ENCODE data around the gene IFITM1. TPM values are rescaled to one million over a fixed set of nuclear protein-coding genes. Genes with fewer than 3 reads are reported as not detected.

IFITM1 gene
- total RNA-seq, 4 donors from 2014 or later: 47.8 to 103 (median 80.5) TPM

DNA sequence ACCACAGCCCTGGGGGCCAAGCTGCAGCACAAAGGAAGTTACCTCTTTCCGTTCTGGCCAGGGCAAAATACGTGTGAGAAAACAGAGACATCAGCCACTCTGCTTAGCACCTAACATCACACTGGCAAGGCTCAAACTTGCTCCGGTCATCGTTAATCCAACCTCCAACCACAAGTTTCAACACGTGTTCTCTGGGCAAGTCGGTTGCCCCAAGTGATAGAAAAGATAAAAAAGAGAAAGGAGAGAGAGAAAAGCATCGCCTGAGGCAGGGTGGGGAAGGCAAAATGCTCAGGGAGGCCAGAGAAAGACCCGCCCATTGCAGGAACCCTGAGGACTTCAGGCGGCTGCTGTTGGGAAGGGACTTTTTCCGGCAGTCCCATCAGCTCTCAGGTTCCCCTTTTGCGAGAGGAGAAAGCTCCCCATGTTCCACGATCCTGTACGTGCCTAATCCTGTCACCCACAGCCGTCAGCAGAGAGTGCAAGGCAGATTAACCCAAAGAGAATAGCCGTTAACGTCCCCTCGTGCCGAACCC is 36.9 kb downstream of the IFITM1 start:
- peaks cover 23 to 29% of the 10 kb centered on the region in 2 donors for H3K4me1 ChIP-seq
- H3K36me3 ChIP-seq: no peaks in the 10 kb centered on the region
- H3K9me3 ChIP-seq: no peaks in the 10 kb centered on the region
- TF ChIP-seq CTCF (IDR thresholded peaks at IDR 0.05 in 4 of 5, conservative IDR thresholded peaks at IDR 0.05 in 1 of 5) (no peak), POLR2A (IDR thresholded peaks at IDR 0.05) (no peak)
- DNase-seq (no peak), ATAC-seq (no peak)
- peak overlapping the region in 3 of 4 donors; percentile 5 to 38 (median 26) for H3K27ac ChIP-seq
- no peak overlapping the region for H3K4me3 ChIP-seq
- in situ Hi-C loops (cut with MboI; ENCODE audit: low sequenced_read_pairs in 4 of 4): loop anchor here in 2 of 4 donors (5.0 to 10.0 kb wide), 2 partner anchors 38 to 46 kb away; partner anchors contain the start of genes IFITM1 (in 1 of the 2) and IFITM2 (in 1 of the 2)
- intact Hi-C loops (cut with DNase I; ENCODE audit: low total_unique reads): loop anchor here (5.0 to 10.0 kb wide), 2 partner anchors 96 to 143 kb away; partner anchors contain the start of genes BET1L and RIC8A
- H3K27me3 ChIP-seq: no peaks in the 10 kb centered on the region

- no peak for DNase-seq
Observed at GRCh38 chr11:351411-351810, 37.6 kb downstream of the IFITM1 start.

GRCh38 chr11:352456-353031 is 38.7 kb downstream of the IFITM1 start:
- Histone ChIP-seq H3K27ac (peak overlapping the region; percentile 91 to 93 (median 92)), H3K27me3 (no peaks in the 10 kb centered on the region), H3K36me3 (no peaks in the 10 kb centered on the region), H3K4me3 (no peak overlapping the region), H3K4me1 (peaks cover 24 to 29% of the 10 kb centered on the region in 2 donors), H3K9me3 (no peaks in the 10 kb centered on the region)
- DNase-seq (no peak), ATAC-seq (no peak)
- no peak for TF ChIP-seq CTCF (IDR thresholded peaks at IDR 0.05 in 4 of 5, conservative IDR thresholded peaks at IDR 0.05 in 1 of 5)
- no peak for TF ChIP-seq POLR2A (IDR thresholded peaks at IDR 0.05)
- intact Hi-C loops (cut with DNase I; ENCODE audit: low total_unique reads) (loop anchor here (2.0 to 10.0 kb wide), 3 partner anchors 36 to 145 kb away; partner anchors contain the start of genes BET1L and RIC8A), in situ Hi-C loops (cut with MboI; ENCODE audit: low sequenced_read_pairs in 4 of 4) (loop anchor here in 2 of 4 donors (5.0 to 10.0 kb wide), 2 partner anchors 40 to 48 kb away; partner anchors contain the start of genes IFITM1 (in 1 of the 2) and IFITM2 (in 1 of the 2))

More at GRCh38 chr11:351411-351810, 37.6 kb downstream of the IFITM1 start:
- TF ChIP-seq CTCF (IDR thresholded peaks at IDR 0.05 in 4 of 5, conservative IDR thresholded peaks at IDR 0.05 in 1 of 5) (no peak), POLR2A (IDR thresholded peaks at IDR 0.05) (no peak)
- Histone ChIP-seq H3K9me3 (no peaks in the 10 kb centered on the region), H3K27ac (peak overlapping the region in 3 of 4 donors; percentile 5 to 38 (median 26)), H3K36me3 (no peaks in the 10 kb centered on the region), H3K27me3 (no peaks in the 10 kb centered on the region), H3K4me3 (no peak overlapping the region), H3K4me1 (peaks cover 24 to 29% of the 10 kb centered on the region in 2 donors)
- in situ Hi-C loops (cut with MboI; ENCODE audit: low sequenced_read_pairs in 4 of 4) (loop anchor here in 2 of 4 donors (5.0 to 10.0 kb wide), 2 partner anchors 39 to 47 kb away; partner anchors contain the start of genes IFITM1 (in 1 of the 2) and IFITM2 (in 1 of the 2)), intact Hi-C loops (cut with DNase I; ENCODE audit: low total_unique reads) (loop anchor here (5.0 to 10.0 kb wide), 2 partner anchors 97 to 144 kb away; partner anchors contain the start of genes BET1L and RIC8A)
- ATAC-seq: no peak

GRCh38 chr11:353179-353873 is 39.5 kb downstream of the IFITM1 start:
- intact Hi-C loops (cut with DNase I; ENCODE audit: low total_unique reads): loop anchor here (2.0 to 10.0 kb wide), 3 partner anchors 37 to 146 kb away; partner anchors contain the start of genes BET1L and RIC8A
- H3K4me1 ChIP-seq: peaks cover 24 to 29% of the 10 kb centered on the region in 2 donors
- in situ Hi-C loops (cut with MboI; ENCODE audit: low sequenced_read_pairs in 4 of 4): loop anchor here in 2 of 4 donors (5.0 to 10.0 kb wide), 2 partner anchors 41 to 49 kb away; partner anchors contain the start of genes IFITM1 (in 1 of the 2) and IFITM2 (in 1 of the 2)

More at GRCh38 chr11:353179-353873, 39.5 kb downstream of the IFITM1 start:
- H3K27me3 ChIP-seq: peaks cover 0 to under 1% (median 0%) of the 10 kb centered on the region in 3 donors
- H3K9me3 ChIP-seq: no peaks in the 10 kb centered on the region
- peak; percentile 60 to 77 for DNase-seq
- peak; percentile 68 to 73 for ATAC-seq
- peak overlapping the region; percentile 91 to 93 (median 92) for H3K27ac ChIP-seq
- TF ChIP-seq POLR2A (IDR thresholded peaks at IDR 0.05): peak in 1 of 2 donors; percentile 56
- no peak for TF ChIP-seq CTCF (IDR thresholded peaks at IDR 0.05 in 4 of 5, conservative IDR thresholded peaks at IDR 0.05 in 1 of 5)
- H3K4me3 ChIP-seq: peak overlapping the region in 2 of 4 donors; percentile 10 to 13
- no peaks in the 10 kb centered on the region for H3K36me3 ChIP-seq

All from gastrocnemius medialis (tissue), 4 donors.